Measurements from ENCODE around the gene PSMB3.
"Not testable (repeated sequence)": the region's sequence is repeated elsewhere in the genome, so short reads cannot be mapped to it uniquely, and the experiment has no call there.

Gene PSMB3

GRCh38 chr17:38750044-38750311, 2.6 kb upstream of the PSMB3 start:
- DNase-seq, result no peak

GRCh38 chr17:38750312-38751121, 2.0 kb upstream of the PSMB3 start:
- DNase-seq, result peak in 1 of 2 donors; percentile 25

DNA sequence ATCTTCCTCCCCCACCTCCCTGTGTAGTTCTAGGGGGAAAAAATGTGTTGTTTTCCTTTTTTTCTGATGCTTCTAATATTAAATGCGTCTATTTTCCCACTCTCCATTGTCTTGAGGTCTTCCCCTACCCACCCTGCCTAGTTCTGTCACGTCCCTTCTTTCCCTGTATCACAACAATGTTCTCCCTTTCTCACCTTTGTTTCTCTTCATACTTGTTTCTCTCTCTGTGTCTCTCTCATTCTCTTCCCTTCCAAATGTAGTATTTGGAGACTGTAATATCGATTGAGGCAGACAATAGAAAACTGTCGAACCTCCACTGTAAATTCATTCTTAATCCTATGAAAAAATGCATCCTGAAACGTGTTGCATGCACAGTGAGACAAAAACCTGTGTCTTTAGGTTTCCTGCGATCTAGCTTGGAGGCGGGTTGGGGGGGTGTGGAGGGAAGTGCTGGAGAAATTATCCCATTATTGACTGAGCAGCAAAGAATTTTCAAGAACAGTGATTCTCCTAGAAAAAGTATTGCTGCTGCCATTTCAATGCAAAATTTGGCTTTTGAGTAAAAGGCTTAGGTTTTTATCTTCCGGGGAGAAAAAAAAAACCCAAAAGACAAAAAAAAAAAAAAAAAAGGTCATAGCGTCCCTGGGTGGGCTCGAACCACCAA, 1.3 kb upstream of the PSMB3 start:
- peak in 1 of 2 donors; percentile 25 for DNase-seq

DNA sequence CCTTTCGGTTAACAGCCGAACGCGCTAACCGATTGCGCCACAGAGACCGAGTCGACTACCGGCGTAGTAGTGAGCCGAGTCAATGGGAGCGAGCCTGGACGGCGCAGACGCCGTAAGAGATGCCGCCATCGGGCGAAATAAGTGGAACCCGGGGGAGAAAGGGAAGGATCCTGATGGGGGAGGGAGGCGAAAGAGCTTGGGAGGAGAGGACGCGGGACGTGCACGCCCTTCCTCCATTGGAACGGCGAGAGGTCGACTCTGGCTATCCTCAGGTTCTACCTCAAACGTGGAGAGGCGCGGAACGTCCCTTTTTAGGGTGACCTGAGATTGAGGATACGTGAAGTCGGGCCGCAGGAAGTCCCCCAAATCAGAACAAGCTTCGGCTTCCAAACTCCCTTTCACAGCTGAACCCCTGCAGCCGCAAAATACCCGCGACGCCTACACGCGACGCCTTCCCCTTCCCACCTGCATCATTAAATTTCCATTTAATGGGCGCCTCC, 683 bp upstream of the PSMB3 start:
- peak; percentile 89 to 90 for DNase-seq

- no peak for DNase-seq
Observed at GRCh38 chr17:38753071-38753506, 548 bp downstream of the PSMB3 start.

DNA sequence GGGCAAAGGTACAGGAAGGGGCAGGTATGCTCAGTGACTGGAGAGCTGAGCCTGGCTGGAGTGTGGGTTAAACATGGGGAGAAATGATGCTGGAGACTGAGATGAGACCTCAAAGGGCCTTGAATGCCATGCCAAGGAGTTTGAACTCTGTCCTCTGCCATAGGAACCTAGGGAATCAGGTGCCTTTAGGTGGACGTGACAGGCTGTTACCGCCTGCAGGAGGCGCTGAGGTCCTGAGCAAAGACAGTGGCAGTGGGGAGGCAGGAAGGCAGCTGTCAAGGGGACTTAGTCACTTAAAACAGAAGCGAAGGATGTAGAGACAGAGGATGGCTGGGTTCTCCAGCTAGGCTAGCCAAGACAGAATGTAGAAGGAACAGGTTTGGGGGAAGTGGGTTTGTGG, 9.1 kb downstream of the PSMB3 start:
- peak in 1 of 2 donors; percentile 14 for DNase-seq

DNA sequence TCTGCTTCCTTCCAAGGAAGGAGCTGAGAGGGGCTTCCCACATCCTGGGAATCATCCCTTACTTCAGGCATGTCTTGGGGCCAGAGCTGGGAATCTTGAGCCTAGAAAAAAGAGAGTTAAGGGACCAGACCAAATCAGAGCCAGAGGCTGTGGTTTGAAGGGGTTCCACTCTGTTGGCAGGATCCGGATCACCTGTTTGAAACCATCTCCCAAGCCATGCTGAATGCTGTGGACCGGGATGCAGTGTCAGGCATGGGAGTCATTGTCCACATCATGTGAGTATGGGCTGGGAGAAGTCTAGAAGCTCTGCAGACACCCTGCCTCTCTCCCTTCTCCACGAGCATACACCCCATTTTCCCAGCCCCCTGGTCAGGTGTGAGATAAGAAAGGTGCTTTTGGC, 9.7 kb downstream of the PSMB3 start:
- DNase-seq, result no peak

DNA sequence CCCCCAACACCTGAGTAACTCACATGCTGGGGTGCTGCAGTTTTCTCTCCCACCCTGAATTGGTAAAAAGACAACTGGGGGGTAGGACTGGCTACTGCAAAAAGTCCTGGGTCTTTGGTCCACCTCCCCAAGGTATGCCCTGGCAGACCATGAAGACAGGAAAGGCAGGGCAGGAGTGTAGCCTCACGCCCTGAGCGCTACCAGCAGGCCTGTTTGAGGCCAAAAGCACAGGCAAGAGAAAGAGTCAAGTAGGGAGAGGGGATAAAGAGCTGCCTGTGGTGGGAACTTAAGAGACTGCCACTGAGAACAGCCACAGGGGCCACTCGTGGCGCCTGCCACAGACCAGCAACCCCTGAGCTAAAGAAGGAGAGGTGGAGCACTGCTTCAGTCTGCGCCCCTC, 13.8 kb downstream of the PSMB3 start:
- no peak for DNase-seq

- DNase-seq, result no peak
Observed at GRCh38 chr17:38768417-38768816, 15.9 kb downstream of the PSMB3 start.

GRCh38 chr17:38773258-38773657, 20.7 kb downstream of the PSMB3 start:
- DNase-seq, result no peak

DNA sequence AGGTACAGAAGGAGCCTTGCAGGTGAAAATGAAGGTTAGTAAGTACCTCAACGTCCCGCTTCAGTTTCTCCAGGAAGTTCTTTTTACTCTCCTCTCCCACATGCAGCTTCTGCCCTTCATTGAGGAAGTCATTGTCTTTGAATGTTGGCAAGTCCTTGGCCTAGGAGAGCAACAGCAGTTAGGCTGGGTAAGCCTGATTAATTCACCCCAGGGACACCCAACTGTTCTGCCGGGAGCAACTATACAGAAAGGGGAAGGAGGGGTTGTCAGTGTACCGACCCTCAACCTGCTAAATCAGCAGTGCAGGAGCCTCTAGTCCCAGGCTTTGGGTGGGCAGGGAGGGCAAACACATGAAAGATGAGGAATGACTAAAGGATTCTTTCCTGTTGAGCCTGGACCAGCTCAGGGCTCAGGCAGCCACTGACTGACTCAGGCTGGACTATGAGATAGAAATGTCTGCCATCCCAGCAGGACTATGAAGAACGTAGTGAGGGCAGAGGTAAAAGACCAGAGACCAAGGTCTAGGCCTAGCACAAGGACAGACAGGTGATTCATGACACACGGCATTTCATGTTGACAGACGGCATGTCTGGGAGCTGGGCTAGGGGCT, 25.2 kb downstream of the PSMB3 start:
- DNase-seq, result no peak

DNA sequence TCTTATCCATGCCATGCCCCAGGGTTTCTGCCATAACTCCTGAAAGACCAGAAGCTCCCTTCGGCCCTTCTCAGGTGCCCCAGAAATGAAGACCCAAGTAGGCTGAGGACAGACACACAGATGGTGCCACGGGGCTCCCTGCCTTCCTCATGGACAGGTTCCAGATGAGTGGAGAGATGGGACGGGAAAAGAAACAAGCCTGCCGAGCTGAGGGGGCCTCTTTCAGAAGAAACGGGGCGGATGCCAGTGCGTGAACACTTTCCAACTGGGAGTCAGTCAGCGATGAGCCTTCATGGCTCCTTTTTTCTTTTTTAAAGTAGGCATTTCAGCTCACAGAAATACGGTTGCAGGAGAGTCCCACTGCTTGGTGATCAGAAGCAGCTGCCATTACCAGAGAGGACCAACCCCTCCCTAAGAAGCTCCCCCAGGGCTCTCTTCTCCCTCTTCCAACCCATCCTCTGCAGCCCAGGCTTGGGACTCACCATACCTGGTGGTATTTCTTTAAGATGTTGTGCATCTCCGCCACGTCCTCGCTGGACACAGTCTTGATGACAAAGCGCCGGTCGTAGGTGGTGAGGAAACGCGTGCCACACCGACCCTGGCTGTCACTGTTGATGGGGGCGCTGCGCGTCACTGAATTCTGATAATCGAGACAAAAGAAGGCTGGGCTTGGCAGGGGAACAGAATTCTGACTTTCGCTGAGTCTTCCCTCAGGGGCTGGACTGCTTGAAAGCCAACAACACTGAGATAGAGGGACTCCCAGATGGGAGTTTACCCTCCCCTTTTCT, 27.6 kb downstream of the PSMB3 start:
- DNase-seq, result no peak

GRCh38 chr17:38783227-38783626, 30.7 kb downstream of the PSMB3 start:
- no peak for DNase-seq

DNA sequence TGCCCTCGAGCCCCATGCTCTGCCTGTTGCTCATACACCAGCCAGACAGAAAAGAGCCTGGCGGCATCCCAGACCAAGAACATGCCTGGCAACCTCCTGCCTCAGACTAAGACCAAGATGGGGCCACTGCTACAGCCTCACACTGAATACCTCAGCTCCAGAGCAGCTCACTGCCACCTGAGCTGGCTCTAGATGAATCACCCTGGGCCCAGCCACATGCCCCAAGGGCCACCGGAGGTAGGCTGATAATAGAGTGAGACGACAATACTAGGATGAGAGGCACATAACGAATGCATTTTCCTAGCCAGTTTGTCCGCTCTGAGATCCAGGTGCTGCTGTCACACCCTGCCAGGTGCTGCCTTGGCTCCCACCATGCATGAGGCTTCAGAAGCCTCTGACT, 33.8 kb downstream of the PSMB3 start:
- no peak for DNase-seq

GRCh38 chr17:38787999-38788398, 35.5 kb downstream of the PSMB3 start:
- DNase-seq, result not testable (repeated sequence)

GRCh38 chr17:38789185-38789584, 36.6 kb downstream of the PSMB3 start:
- no peak for DNase-seq

DNA sequence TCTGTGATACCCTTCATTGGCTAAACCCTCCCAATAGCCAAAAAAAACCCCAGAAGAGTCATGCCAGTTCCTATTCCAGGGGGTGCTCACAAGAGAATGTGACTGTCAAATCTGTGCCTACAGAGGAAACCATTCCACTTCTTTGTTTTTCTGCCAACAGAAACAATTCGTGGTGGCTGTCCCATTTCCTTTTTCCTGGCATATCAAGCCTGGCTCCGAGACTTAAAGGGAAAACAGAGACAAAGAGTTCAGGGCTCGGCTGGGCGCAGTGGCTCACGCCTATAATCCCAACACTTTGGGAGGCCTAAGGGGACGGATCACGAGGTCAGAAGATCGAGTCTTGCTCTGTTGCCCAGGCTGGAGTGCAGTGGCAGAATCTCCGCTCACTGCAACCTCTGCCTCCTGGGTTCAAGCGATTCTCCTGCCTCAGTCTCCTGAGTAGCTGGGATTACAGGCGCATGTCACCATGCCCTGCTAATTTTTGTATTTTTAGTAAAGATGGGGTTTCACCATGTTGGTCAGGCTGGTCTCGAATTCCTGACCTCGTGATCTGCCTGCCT, 37.7 kb downstream of the PSMB3 start:
- DNase-seq, result not testable (repeated sequence)

DNA sequence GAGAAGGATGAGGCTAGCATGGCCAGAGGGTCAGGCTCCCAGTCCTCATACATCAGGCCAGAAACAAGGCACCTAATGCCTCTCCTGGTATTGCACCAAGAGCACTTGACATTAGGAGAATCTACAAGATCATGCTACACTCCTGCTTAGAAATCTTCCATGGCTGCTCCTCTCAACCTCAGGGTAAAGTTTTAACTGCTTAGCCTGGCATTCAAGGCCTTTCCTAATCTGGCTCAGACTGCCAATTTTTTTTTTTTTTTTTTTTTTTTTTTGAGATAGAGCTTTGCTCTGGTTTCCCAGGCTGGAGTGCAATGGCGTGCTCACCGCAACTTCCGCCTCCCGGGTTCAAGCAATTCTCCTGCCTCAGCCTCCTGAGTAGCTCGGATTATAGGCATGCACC, 38.6 kb downstream of the PSMB3 start:
- DNase-seq, result no peak

DNA sequence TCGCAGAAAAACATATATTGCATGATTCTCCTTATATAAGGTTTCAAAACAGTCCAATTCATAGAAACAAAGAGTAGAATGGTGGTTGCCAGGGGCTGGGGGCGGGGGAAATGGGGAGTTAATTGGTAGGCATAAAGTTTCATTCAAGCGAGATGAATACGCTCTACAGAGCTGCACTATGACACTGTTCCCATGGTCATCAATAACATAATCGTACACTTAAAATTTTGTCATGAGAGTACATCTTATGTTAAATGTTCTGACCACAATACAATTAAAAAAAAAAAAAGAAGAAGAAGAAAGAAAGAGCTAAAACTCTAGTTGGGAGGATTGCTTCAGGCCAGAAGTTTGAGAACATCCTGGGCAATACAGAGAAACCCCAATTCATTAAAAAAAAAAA, 41.7 kb downstream of the PSMB3 start:
- DNase-seq, result no peak

DNA sequence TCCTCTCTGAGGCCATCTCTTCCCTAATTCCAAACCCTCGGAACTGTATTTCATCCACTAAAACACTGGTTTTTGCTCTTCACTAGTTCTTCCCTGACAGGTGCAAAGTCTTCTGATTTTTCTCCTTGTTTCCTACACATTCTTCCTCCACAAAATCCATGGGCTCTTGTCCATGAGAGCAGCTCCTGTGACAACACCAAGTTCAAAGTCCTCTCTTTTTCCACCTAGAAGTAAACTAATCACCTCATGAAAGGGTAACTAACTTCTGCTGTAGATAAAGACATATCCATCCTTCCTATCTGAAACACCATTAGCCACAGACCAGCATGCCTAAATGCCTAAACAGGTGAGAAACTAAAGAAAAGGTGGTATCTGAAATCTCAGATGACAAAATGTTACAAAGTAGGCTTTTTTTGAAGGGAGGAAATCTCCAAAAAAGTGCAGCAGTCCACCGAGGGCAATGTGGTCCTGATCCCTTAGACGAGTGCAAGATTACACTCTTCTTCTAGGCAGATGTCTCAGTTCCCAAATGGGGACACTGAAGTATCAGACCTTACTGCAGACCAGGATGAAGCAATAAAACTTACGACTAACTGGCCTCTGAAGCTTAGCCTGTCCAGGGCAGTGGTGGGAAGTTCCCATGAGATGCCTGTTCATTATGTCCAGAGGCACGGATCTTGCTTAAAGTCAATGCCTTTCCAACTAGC, 44.1 kb downstream of the PSMB3 start:
- peak; percentile 8 to 42 for DNase-seq

DNA sequence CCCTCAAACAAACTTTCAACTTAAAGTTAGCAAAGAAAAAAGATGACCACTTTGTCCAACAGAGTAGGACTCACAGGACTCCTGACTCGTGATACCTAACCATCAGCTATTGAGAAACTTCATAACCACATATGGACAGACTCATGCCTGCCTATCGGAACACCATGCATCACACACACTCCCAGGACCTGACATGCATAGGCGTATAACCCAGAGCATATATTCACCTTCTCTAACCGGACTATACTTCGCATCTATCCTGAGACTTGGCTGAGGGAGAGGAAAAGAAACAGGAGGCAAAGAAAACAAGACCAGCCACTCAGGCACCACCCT, 44.6 kb downstream of the PSMB3 start:
- peak in 1 of 2 donors; percentile 56 for DNase-seq

GRCh38 chr17:38797828-38798227, 45.3 kb downstream of the PSMB3 start:
- DNase-seq, result no peak

All from inflammatory macrophage (primary cell).